ENCODE results near the gene PDZD2. TPM values are rescaled to one million over a fixed set of nuclear protein-coding genes. Genes with fewer than 3 reads are reported as not detected.
"Not testable (repeated sequence)": the region's sequence is repeated elsewhere in the genome, so short reads cannot be mapped to it uniquely, and the experiment has no call there.

Gene PDZD2
- total RNA-seq, 1 donor from 2014 or later = 59.4 TPM

GRCh38 chr5:31996909-31997308, 358.0 kb downstream of the PDZD2 start:
- ATAC-seq (no peak), DNase-seq (ENCODE audit: missing footprints) (no peak)

GRCh38 chr5:31999470-31999869, 360.5 kb downstream of the PDZD2 start:
- no peak for DNase-seq (ENCODE audit: missing footprints)
- intact Hi-C loops (cut with DNase I) = no loop called here
- no peak for ATAC-seq

More at GRCh38 chr5:31996909-31997308, 358.0 kb downstream of the PDZD2 start:
- intact Hi-C loops (cut with DNase I) = no loop called here

GRCh38 chr5:32000731-32001130, 361.8 kb downstream of the PDZD2 start:
- no peak for ATAC-seq
- no peak for DNase-seq (ENCODE audit: missing footprints)
- intact Hi-C loops (cut with DNase I) = no loop called here

- intact Hi-C loops (cut with DNase I) = no loop called here
- no peak for DNase-seq (ENCODE audit: missing footprints)
- no peak for ATAC-seq
Measured at GRCh38 chr5:32001284-32001683, 362.4 kb downstream of the PDZD2 start.

GRCh38 chr5:32001707-32002106, 362.8 kb downstream of the PDZD2 start:
- intact Hi-C loops (cut with DNase I) = no loop called here
- DNase-seq (ENCODE audit: missing footprints) (no peak), ATAC-seq (no peak)

GRCh38 chr5:32002755-32003154, 363.8 kb downstream of the PDZD2 start:
- ATAC-seq = no peak
- intact Hi-C loops (cut with DNase I) = no loop called here
- no peak for DNase-seq (ENCODE audit: missing footprints)

GRCh38 chr5:32003981-32004380, 365.1 kb downstream of the PDZD2 start:
- no peak for ATAC-seq
- DNase-seq (ENCODE audit: missing footprints) = no peak
- intact Hi-C loops (cut with DNase I) = no loop called here

- DNase-seq (ENCODE audit: missing footprints) = no peak
- intact Hi-C loops (cut with DNase I) = no loop called here
- ATAC-seq = no peak
Measured at GRCh38 chr5:32004404-32004803, 365.5 kb downstream of the PDZD2 start.

GRCh38 chr5:32008746-32009145, 369.8 kb downstream of the PDZD2 start:
- DNase-seq (ENCODE audit: missing footprints) (no peak), ATAC-seq (no peak)
- intact Hi-C loops (cut with DNase I) = no loop called here

GRCh38 chr5:32013658-32014057, 374.7 kb downstream of the PDZD2 start:
- ATAC-seq = peak; percentile 54
- DNase-seq (ENCODE audit: missing footprints) = no peak
- intact Hi-C loops (cut with DNase I) = no loop called here

- no peak for DNase-seq (ENCODE audit: missing footprints)
- no peak for ATAC-seq
- intact Hi-C loops (cut with DNase I) = no loop called here
Measured at GRCh38 chr5:32014096-32014745, 375.3 kb downstream of the PDZD2 start.

- intact Hi-C loops (cut with DNase I); ATAC-seq: not testable (repeated sequence)
Measured at GRCh38 chr5:32015262-32015661, 376.3 kb downstream of the PDZD2 start.

GRCh38 chr5:32017692-32018367, 378.9 kb downstream of the PDZD2 start:
- ATAC-seq (peak; percentile 74), DNase-seq (ENCODE audit: missing footprints) (peak; percentile 71)
- intact Hi-C loops (cut with DNase I) = no loop called here

More at GRCh38 chr5:32015262-32015661, 376.3 kb downstream of the PDZD2 start:
- DNase-seq (ENCODE audit: missing footprints) = not testable (repeated sequence)

GRCh38 chr5:32018476-32019436, 379.8 kb downstream of the PDZD2 start:
- DNase-seq (ENCODE audit: missing footprints) (no peak), ATAC-seq (peak; percentile 17)
- intact Hi-C loops (cut with DNase I) = no loop called here

- DNase-seq (ENCODE audit: missing footprints) (no peak), ATAC-seq (no peak)
- intact Hi-C loops (cut with DNase I) = no loop called here
Measured at GRCh38 chr5:32020271-32020670, 381.3 kb downstream of the PDZD2 start.

- DNase-seq (ENCODE audit: missing footprints) (no peak), ATAC-seq (no peak)
- intact Hi-C loops (cut with DNase I) = no loop called here
Measured at GRCh38 chr5:32020946-32021345, 382.0 kb downstream of the PDZD2 start.

GRCh38 chr5:32021771-32022170, 382.8 kb downstream of the PDZD2 start:
- ATAC-seq (no peak), DNase-seq (ENCODE audit: missing footprints) (no peak)
- intact Hi-C loops (cut with DNase I) = no loop called here

- intact Hi-C loops (cut with DNase I) = no loop called here
- DNase-seq (ENCODE audit: missing footprints) = no peak
Measured at GRCh38 chr5:32022638-32023037, 383.7 kb downstream of the PDZD2 start.

GRCh38 chr5:32023816-32024215, 384.9 kb downstream of the PDZD2 start:
- ATAC-seq (no peak), DNase-seq (ENCODE audit: missing footprints) (no peak)
- intact Hi-C loops (cut with DNase I) = no loop called here

More at GRCh38 chr5:32022638-32023037, 383.7 kb downstream of the PDZD2 start:
- ATAC-seq = no peak
